Peyer's patch (tissue), 4 donors: ENCODE measurements around the gene TSR2.

ENCODE experiments used
- POLR2A ChIP-seq, 2 donors: fragments of 450-650 bp; IDR thresholded peaks; one replicate each; pipeline ENCODE4 v1.5.1; 2017; ENCODE audit warnings: antibody characterized with exemption in 2 of 2, mild to moderate bottlenecking in 2 of 2, moderate library complexity in 2 of 2
- TF ChIP-seq, protein P1 (sequence below), 6 experiments: fragments of 450-650 bp in 4 of 6; fragments of 200-600 bp in 2 of 6; sonication (generic) in 1 of 6; IDR thresholded peaks; one replicate each; pipeline ENCODE4 v1.5.1; 2017 to 2019; ENCODE audit warnings: antibody characterized with exemption in 6 of 6, mild to moderate bottlenecking in 3 of 6, moderate library complexity in 1 of 6

- TF ChIP-seq POLR2A (IDR thresholded peaks at IDR 0.05) = no peak
- TF ChIP-seq, protein P1, sequence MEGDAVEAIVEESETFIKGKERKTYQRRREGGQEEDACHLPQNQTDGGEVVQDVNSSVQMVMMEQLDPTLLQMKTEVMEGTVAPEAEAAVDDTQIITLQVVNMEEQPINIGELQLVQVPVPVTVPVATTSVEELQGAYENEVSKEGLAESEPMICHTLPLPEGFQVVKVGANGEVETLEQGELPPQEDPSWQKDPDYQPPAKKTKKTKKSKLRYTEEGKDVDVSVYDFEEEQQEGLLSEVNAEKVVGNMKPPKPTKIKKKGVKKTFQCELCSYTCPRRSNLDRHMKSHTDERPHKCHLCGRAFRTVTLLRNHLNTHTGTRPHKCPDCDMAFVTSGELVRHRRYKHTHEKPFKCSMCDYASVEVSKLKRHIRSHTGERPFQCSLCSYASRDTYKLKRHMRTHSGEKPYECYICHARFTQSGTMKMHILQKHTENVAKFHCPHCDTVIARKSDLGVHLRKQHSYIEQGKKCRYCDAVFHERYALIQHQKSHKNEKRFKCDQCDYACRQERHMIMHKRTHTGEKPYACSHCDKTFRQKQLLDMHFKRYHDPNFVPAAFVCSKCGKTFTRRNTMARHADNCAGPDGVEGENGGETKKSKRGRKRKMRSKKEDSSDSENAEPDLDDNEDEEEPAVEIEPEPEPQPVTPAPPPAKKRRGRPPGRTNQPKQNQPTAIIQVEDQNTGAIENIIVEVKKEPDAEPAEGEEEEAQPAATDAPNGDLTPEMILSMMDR (IDR thresholded peaks at IDR 0.05) = no peak
Observed at GRCh38 chrX:54449929-54450328, 9.7 kb downstream of the TSR2 start.
